Brain microvascular endothelial cell (primary cell): ENCODE measurements around the gene AMH.

ENCODE experiments used
- DNase-seq: peaks from one replicate; pipeline ENCODE4 v3.0.0-alpha.2; 2020
- H3K27ac ChIP-seq: fragments of 250-450 bp; sonication (Bioruptor Pico); 2 replicates; pipeline ENCODE4 v1.5.1; 2020; ENCODE audit warnings: mild to moderate bottlenecking, moderate library complexity
- H3K27me3 ChIP-seq: fragments of 250-450 bp; sonication (Bioruptor Pico); replicated peaks from 2 replicates; pipeline ENCODE4 v1.5.1; 2020; ENCODE audit warnings: mild to moderate bottlenecking
- H3K36me3 ChIP-seq: fragments of 250-450 bp; sonication (Bioruptor Pico); replicated peaks from 2 replicates; pipeline ENCODE4 v1.5.1; 2020; ENCODE audit warnings: mild to moderate bottlenecking
- H3K4me3 ChIP-seq: 2 replicates; pipeline ENCODE4 v1.5.1; 2011; ENCODE audit warnings: low read depth, mild to moderate bottlenecking, control low read depth, low read length, moderate library complexity
- in situ Hi-C: cut with HindIII; loops from 2 replicates; pipeline ENCODE4 v1.10.0; 2017; ENCODE audit warnings: low sequenced_read_pairs, low pct_ligation_motif_present
- TF ChIP-seq, protein P1 (sequence below): IDR thresholded peaks from 2 replicates; pipeline ENCODE4 v1.5.1; 2011; ENCODE audit warnings: low read depth, mild to moderate bottlenecking, moderate library complexity, low read length, control low read depth, inconsistent platforms; ENCODE audit errors: missing control alignments

AMH gene

DNA sequence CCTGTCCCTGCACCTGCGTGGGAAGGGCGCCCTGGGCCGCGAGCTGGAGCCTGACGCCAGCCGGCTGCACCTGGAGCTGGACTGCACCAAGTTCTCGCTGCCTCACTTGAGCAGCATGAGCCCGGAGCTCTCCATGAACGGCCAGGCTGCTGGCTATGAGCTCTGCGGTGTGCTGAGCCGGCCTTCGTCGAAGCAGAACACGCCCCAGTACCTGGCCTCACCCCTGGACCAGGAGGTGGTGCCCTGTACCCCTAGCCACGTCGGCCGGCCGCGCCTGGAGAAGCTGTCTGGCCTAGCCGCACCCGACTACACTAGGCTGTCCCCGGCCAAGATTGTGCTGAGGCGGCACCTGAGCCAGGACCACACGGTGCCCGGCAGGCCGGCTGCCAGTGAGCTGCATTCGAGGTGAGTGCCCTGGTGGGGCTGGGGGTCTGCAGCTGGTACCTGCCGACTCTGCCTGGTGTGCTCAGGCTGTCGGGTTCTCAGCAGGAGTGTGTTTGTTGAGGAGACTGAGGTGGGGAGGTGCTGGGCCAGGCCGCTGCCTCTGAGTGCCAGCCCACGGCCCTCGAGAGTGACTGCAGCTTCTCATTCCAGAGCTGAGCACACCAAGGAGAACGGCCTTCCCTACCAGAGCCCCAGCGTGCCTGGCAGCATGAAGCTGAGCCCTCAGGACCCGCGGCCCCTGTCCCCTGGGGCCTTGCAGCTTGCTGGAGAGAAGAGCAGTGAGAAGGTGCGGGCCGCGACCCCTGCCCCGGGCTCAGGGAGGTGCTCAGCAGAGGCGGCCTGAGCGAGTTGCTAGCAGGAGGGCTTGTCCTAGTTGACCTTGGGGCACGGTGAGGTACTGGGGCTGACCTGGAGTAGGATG lies 32.5 kb upstream of the AMH start:
- peaks cover 71% of the 10 kb centered on the region for H3K36me3 ChIP-seq
- DNase-seq: no peak
- H3K27ac ChIP-seq: no peak overlapping the region
- no peaks in the 10 kb centered on the region for H3K27me3 ChIP-seq
- TF ChIP-seq, protein P1, sequence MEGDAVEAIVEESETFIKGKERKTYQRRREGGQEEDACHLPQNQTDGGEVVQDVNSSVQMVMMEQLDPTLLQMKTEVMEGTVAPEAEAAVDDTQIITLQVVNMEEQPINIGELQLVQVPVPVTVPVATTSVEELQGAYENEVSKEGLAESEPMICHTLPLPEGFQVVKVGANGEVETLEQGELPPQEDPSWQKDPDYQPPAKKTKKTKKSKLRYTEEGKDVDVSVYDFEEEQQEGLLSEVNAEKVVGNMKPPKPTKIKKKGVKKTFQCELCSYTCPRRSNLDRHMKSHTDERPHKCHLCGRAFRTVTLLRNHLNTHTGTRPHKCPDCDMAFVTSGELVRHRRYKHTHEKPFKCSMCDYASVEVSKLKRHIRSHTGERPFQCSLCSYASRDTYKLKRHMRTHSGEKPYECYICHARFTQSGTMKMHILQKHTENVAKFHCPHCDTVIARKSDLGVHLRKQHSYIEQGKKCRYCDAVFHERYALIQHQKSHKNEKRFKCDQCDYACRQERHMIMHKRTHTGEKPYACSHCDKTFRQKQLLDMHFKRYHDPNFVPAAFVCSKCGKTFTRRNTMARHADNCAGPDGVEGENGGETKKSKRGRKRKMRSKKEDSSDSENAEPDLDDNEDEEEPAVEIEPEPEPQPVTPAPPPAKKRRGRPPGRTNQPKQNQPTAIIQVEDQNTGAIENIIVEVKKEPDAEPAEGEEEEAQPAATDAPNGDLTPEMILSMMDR: no peak
- no peak overlapping the region for H3K4me3 ChIP-seq
- in situ Hi-C loops: no loop called here

GRCh38 chr19:2217591-2217990 lies 31.5 kb upstream of the AMH start:
- DNase-seq: no peak
- TF ChIP-seq, protein P1: no peak
- H3K27me3 ChIP-seq: no peaks in the 10 kb centered on the region
- H3K36me3 ChIP-seq: peaks cover 71% of the 10 kb centered on the region
- H3K27ac ChIP-seq: no peak overlapping the region
- in situ Hi-C loops: no loop called here
- H3K4me3 ChIP-seq: no peak overlapping the region

DNA sequence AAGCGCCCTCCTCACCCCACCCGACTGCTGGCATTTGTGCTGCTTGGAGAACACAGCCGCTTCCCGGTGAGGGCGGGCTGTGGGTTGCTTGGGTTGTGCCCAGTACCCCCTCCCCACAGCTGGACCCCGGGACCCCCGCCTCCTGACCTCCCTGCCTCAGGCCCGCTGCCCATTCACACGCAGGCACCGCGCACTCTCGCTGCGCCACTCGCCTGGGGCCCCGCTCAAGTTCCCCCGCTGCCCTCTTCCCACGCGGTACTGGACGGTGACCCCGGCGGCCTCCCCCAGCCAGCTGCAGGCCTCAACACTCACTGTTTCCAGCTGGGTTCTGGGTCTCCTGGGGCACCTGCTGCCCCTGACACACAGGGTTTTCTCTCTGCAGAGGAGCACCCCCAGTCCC lies 29.4 kb upstream of the AMH start:
- Histone ChIP-seq H3K27me3 (no peaks in the 10 kb centered on the region), H3K4me3 (no peak overlapping the region), H3K36me3 (peaks cover 62% of the 10 kb centered on the region), H3K27ac (no peak overlapping the region)
- no peak for DNase-seq
- in situ Hi-C loops: no loop called here
- TF ChIP-seq, protein P1: no peak

DNA sequence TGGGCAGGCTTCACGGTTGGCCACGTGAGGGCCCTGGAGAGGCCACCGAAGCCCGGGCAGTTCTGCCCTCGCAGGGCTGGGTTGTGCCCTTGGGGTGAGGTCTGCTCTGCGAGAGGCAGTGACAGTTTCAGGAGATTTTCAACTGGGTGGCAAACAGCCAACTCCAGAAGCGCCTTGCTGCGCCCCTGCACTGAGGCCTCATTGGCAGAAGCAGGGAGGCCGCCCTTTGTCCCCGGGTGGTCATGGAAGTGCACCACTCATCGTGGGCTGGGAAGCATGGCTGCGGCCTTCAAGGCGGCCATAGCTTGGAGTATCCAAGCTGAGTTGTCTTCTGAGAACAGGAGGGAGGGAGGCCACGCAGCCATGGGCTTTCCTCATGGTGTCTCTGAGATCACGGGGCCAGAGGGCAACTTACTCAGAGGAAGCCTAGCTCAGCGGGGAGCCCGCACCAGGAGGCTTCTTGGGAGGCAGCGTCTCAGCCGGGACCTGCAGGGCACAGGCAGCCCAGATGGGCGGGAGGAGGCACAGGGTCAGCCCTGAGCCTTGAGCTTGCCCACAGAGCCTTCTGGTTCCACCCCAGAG lies 27.8 kb upstream of the AMH start:
- DNase-seq: peak; percentile 60
- Histone ChIP-seq H3K36me3 (peaks cover 59% of the 10 kb centered on the region), H3K4me3 (no peak overlapping the region), H3K27ac (peak overlapping the region; percentile 50), H3K27me3 (no peaks in the 10 kb centered on the region)
- in situ Hi-C loops: no loop called here
- TF ChIP-seq, protein P1: peak; percentile 28

- peaks cover 58% of the 10 kb centered on the region for H3K36me3 ChIP-seq
- in situ Hi-C loops: no loop called here
- no peaks in the 10 kb centered on the region for H3K27me3 ChIP-seq
- TF ChIP-seq, protein P1: peak; percentile 63
- no peak overlapping the region for H3K4me3 ChIP-seq
- no peak for DNase-seq
- peak overlapping the region; percentile 50 for H3K27ac ChIP-seq
These were observed 27.2 kb upstream of the AMH start for GRCh38 chr19:2221918-2222317.
